ENCODE data around the gene PRDM7. TPM values are rescaled to one million over a fixed set of nuclear protein-coding genes. Genes with fewer than 3 reads are reported as not detected.
A peak's percentile ranks its signal among the peaks of the same experiment; 100 is the strongest.
"Not testable (repeated sequence)": the region's sequence is repeated elsewhere in the genome, so short reads cannot be mapped to it uniquely, and the experiment has no call there.

Gene PRDM7
- total RNA-seq, 2 experiments from 2014 or later, result not detected

GRCh38 chr16:90093799-90094198 is 16.7 kb upstream of the PRDM7 start:
- POLR2A ChIA-PET; CTCF ChIA-PET; H3K27ac Mint-ChIP-seq; H3K9me3 Mint-ChIP-seq; DNase-seq; H3K4me3 Mint-ChIP-seq; H3K4me1 Mint-ChIP-seq; H3K36me3 Mint-ChIP-seq (ENCODE audit: low read depth); H3K27me3 Mint-ChIP-seq: not testable (repeated sequence)

- DNase-seq; H3K4me1 Mint-ChIP-seq; H3K9me3 Mint-ChIP-seq; H3K27ac Mint-ChIP-seq; CTCF ChIA-PET; H3K4me3 Mint-ChIP-seq; H3K27me3 Mint-ChIP-seq; H3K36me3 Mint-ChIP-seq (ENCODE audit: low read depth); POLR2A ChIA-PET: not testable (repeated sequence)
Observed at GRCh38 chr16:90092781-90093180, 15.7 kb upstream of the PRDM7 start.

- CTCF ChIA-PET, result no interaction called here
Observed at GRCh38 chr16:90084215-90084950, 7.3 kb upstream of the PRDM7 start.

GRCh38 chr16:90083139-90083538 is 6.0 kb upstream of the PRDM7 start:
- Mint-ChIP-seq H3K4me1 (peaks cover 10% of the 10 kb centered on the region), H3K36me3 (ENCODE audit: low read depth) (no peaks in the 10 kb centered on the region)

More at GRCh38 chr16:90084215-90084950, 7.3 kb upstream of the PRDM7 start:
- no peak overlapping the region for H3K27ac Mint-ChIP-seq
- H3K4me1 Mint-ChIP-seq, result peaks cover 10% of the 10 kb centered on the region
- POLR2A ChIA-PET, result no interaction called here
- H3K4me3 Mint-ChIP-seq, result no peak overlapping the region
- peaks cover 23% of the 10 kb centered on the region for H3K27me3 Mint-ChIP-seq
- DNase-seq, result no peak
- no peaks in the 10 kb centered on the region for H3K9me3 Mint-ChIP-seq
- no peaks in the 10 kb centered on the region for H3K36me3 Mint-ChIP-seq (ENCODE audit: low read depth)

GRCh38 chr16:90081606-90081970 is 4.5 kb upstream of the PRDM7 start:
- no peaks in the 10 kb centered on the region for H3K9me3 Mint-ChIP-seq
- H3K27ac Mint-ChIP-seq, result no peak overlapping the region
- H3K36me3 Mint-ChIP-seq (ENCODE audit: low read depth), result no peaks in the 10 kb centered on the region
- peaks cover 24% of the 10 kb centered on the region for H3K27me3 Mint-ChIP-seq
- CTCF ChIA-PET, result interaction anchor here (0.9 to 1.7 kb wide), 7 partner anchors 8 to 110 kb away, joined by 3 to 9 read pairs (median 5); no protein-coding TSS in a partner anchor
- peak overlapping the region; percentile 77 for H3K4me3 Mint-ChIP-seq
- H3K4me1 Mint-ChIP-seq, result peaks cover 24% of the 10 kb centered on the region
- POLR2A ChIA-PET, result no interaction called here
- DNase-seq, result no peak

More at GRCh38 chr16:90083139-90083538, 6.0 kb upstream of the PRDM7 start:
- ChIA-PET POLR2A (interaction anchor here (1.3 kb wide), 1 partner anchor 38 kb away, joined by 4 read pairs; no protein-coding TSS in a partner anchor), CTCF (interaction anchor here (0.8 kb wide), 1 partner anchor 289 kb away, joined by 5 read pairs; no protein-coding TSS in a partner anchor)
- Mint-ChIP-seq H3K27me3 (peaks cover 25% of the 10 kb centered on the region), H3K4me3 (peak overlapping the region; percentile 77), H3K9me3 (no peaks in the 10 kb centered on the region), H3K27ac (no peak overlapping the region)
- no peak for DNase-seq

- H3K27me3 Mint-ChIP-seq, result peaks cover 28% of the 10 kb centered on the region
- DNase-seq, result no peak
- no peaks in the 10 kb centered on the region for H3K36me3 Mint-ChIP-seq (ENCODE audit: low read depth)
- no peaks in the 10 kb centered on the region for H3K9me3 Mint-ChIP-seq
- CTCF ChIA-PET, result interaction anchor here (0.7 kb wide), 1 partner anchor 184 kb away, joined by 3 read pairs; no protein-coding TSS in a partner anchor
- peaks cover 27% of the 10 kb centered on the region for H3K4me1 Mint-ChIP-seq
- POLR2A ChIA-PET, result no interaction called here
- no peak overlapping the region for H3K27ac Mint-ChIP-seq
- no peak overlapping the region for H3K4me3 Mint-ChIP-seq
Observed at GRCh38 chr16:90078579-90078895, 1.4 kb upstream of the PRDM7 start.

GRCh38 chr16:90077757-90078578 is 837 bp upstream of the PRDM7 start:
- DNase-seq, result no peak
- ChIA-PET POLR2A (no interaction called here), CTCF (interaction anchor here (0.7 kb wide), 1 partner anchor 183 kb away, joined by 3 read pairs; no protein-coding TSS in a partner anchor)
- Mint-ChIP-seq H3K4me3 (peak overlapping the region; percentile 71), H3K27ac (peak overlapping the region; percentile 27), H3K36me3 (ENCODE audit: low read depth) (no peaks in the 10 kb centered on the region), H3K4me1 (peaks cover 26% of the 10 kb centered on the region), H3K27me3 (peaks cover 28% of the 10 kb centered on the region), H3K9me3 (no peaks in the 10 kb centered on the region)

- CTCF ChIA-PET, result interaction anchor here (1.1 to 1.4 kb wide), 2 partner anchors 8 to 9 kb away, joined by 3 to 9 read pairs; no protein-coding TSS in a partner anchor
- Mint-ChIP-seq H3K4me3 (no peak overlapping the region), H3K27me3 (peaks cover 33% of the 10 kb centered on the region), H3K4me1 (peaks cover 12% of the 10 kb centered on the region), H3K27ac (no peak overlapping the region), H3K9me3 (no peaks in the 10 kb centered on the region), H3K36me3 (ENCODE audit: low read depth) (no peaks in the 10 kb centered on the region)
- DNase-seq, result no peak
- POLR2A ChIA-PET, result interaction anchor here (0.6 kb wide), 1 partner anchor 387 kb away, joined by 3 read pairs; no protein-coding TSS in a partner anchor
Observed at GRCh38 chr16:90072442-90073105, 4.6 kb downstream of the PRDM7 start.

GRCh38 chr16:90070440-90070839 is 6.7 kb downstream of the PRDM7 start:
- Mint-ChIP-seq H3K36me3 (ENCODE audit: low read depth) (no peaks in the 10 kb centered on the region), H3K27ac (no peak overlapping the region), H3K4me1 (no peaks in the 10 kb centered on the region), H3K4me3 (no peak overlapping the region), H3K27me3 (peaks cover 19% of the 10 kb centered on the region), H3K9me3 (no peaks in the 10 kb centered on the region)
- POLR2A ChIA-PET, result no interaction called here
- DNase-seq, result no peak
- CTCF ChIA-PET, result no interaction called here

GRCh38 chr16:90061437-90061836 is 15.7 kb downstream of the PRDM7 start:
- Mint-ChIP-seq H3K27me3 (peaks cover 31% of the 10 kb centered on the region), H3K36me3 (ENCODE audit: low read depth) (no peaks in the 10 kb centered on the region), H3K4me3 (no peak overlapping the region), H3K9me3 (no peaks in the 10 kb centered on the region), H3K4me1 (no peaks in the 10 kb centered on the region), H3K27ac (no peak overlapping the region)
- ChIA-PET POLR2A (no interaction called here), CTCF (no interaction called here)
- no peak for DNase-seq

GRCh38 chr16:90057738-90058173 is 19.4 kb downstream of the PRDM7 start:
- CTCF ChIA-PET, result no interaction called here
- H3K36me3 Mint-ChIP-seq (ENCODE audit: low read depth), result no peaks in the 10 kb centered on the region

GRCh38 chr16:90056521-90056920 is 20.6 kb downstream of the PRDM7 start:
- H3K4me3 Mint-ChIP-seq; H3K36me3 Mint-ChIP-seq (ENCODE audit: low read depth); H3K4me1 Mint-ChIP-seq; POLR2A ChIA-PET; DNase-seq; H3K27ac Mint-ChIP-seq; CTCF ChIA-PET: not testable (repeated sequence)
- Mint-ChIP-seq H3K27me3 (peaks cover 22% of the 10 kb centered on the region), H3K9me3 (peaks cover 21% of the 10 kb centered on the region)

More at GRCh38 chr16:90057738-90058173, 19.4 kb downstream of the PRDM7 start:
- Mint-ChIP-seq H3K9me3 (peaks cover 21% of the 10 kb centered on the region), H3K27me3 (peaks cover 22% of the 10 kb centered on the region), H3K27ac (no peak overlapping the region), H3K4me1 (no peaks in the 10 kb centered on the region), H3K4me3 (no peak overlapping the region)
- no peak for DNase-seq
- POLR2A ChIA-PET, result no interaction called here

GRCh38 chr16:90055371-90055770 is 21.8 kb downstream of the PRDM7 start:
- peaks cover 18% of the 10 kb centered on the region for H3K27me3 Mint-ChIP-seq
- peaks cover 21% of the 10 kb centered on the region for H3K9me3 Mint-ChIP-seq
- CTCF ChIA-PET, result no interaction called here
- no peaks in the 10 kb centered on the region for H3K4me1 Mint-ChIP-seq
- H3K27ac Mint-ChIP-seq, result no peak overlapping the region
- H3K36me3 Mint-ChIP-seq (ENCODE audit: low read depth), result no peaks in the 10 kb centered on the region
- H3K4me3 Mint-ChIP-seq, result no peak overlapping the region
- DNase-seq, result no peak
- POLR2A ChIA-PET, result no interaction called here

Measured in activated CD4-positive, alpha-beta memory T cell treated with anti-CD3 and anti-CD28 coated beads, Interleukin-2, amount 10 ng/mL, durations not matched to agents 7 days and 5 days (primary cell).